Measurements from ENCODE around the gene RBM33. TPM values are rescaled to one million over a fixed set of nuclear protein-coding genes. Genes with fewer than 3 reads are reported as not detected.
"Not testable (repeated sequence)": the region's sequence is repeated elsewhere in the genome, so short reads cannot be mapped to it uniquely, and the experiment has no call there.

The RBM33 gene
- total RNA-seq, 1 experiment from 2014 or later = 61.1 TPM

DNA sequence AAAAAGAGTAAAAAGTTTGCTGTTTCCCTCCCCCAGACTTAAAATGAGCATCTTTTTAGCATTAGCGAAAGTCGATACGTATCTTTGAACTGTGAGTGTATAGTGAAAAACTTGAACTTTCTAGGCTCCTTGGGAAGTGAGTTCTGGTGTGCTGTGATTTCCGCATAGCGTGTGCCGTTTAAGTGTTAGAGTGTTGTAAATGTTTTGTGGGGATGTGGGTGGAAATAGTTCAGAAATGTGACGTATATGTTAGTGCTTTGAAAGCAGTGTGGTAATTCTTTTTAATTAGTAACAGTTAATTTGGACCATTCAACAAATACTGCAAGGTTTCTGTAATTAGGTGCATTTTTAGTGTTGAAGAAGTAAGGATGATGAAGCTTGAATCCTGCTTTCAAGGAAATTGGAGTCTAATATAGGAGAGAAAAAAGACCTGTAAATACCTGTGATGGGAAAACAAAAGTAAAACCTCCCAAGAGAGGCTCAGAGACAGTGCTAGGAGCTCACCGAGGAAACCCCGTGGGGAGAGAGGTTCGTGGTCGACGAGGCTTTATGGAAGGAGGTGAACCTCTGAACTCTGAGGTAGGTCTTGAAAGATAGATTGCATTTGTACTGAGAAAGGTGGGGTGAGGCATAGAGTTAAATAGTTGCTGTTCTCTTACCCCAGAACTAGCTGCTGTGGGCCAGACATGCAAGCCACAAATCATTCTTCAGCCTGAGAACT, 40.8 kb downstream of the RBM33 start:
- in situ Hi-C loops (cut with HindIII; ENCODE audit: low pct_unique_long_range_greater_than_20kb, low sequenced_read_pairs) (no loop called here), intact Hi-C loops (cut with micrococcal nuclease; ENCODE audit: unreplicated experiment) (no loop called here)
- H3K4me3 ChIP-seq (ENCODE audit: low read depth in 2 of 2, low read length in 2 of 2) = no peak overlapping the region
- H3K27me3 ChIP-seq (ENCODE audit: control insufficient read depth, insufficient read depth, low read length) = no peaks in the 10 kb centered on the region
- CTCF ChIA-PET = no interaction called here
- no peaks in the 10 kb centered on the region for H3K9me3 ChIP-seq (ENCODE audit: control insufficient read depth, insufficient read depth, low read depth, low read length)
- no peak overlapping the region for H3K27ac ChIP-seq (ENCODE audit: low read length)
- POLR2A ChIA-PET = no interaction called here
- ATAC-seq (no peak), DNase-seq (ENCODE audit: low read depth, low spot score) (no peak)
- H3K36me3 ChIP-seq (ENCODE audit: control insufficient read depth, insufficient read depth, low read length) = peaks cover 5% of the 10 kb centered on the region; the same call in 1 of the 2 replicates
- TSS peak; percentile 20 for BruUV-seq (replicated peaks)
- H3K4me1 ChIP-seq (ENCODE audit: control insufficient read depth, insufficient read depth, low read length) = no peaks in the 10 kb centered on the region
- TF ChIP-seq, protein P1, sequence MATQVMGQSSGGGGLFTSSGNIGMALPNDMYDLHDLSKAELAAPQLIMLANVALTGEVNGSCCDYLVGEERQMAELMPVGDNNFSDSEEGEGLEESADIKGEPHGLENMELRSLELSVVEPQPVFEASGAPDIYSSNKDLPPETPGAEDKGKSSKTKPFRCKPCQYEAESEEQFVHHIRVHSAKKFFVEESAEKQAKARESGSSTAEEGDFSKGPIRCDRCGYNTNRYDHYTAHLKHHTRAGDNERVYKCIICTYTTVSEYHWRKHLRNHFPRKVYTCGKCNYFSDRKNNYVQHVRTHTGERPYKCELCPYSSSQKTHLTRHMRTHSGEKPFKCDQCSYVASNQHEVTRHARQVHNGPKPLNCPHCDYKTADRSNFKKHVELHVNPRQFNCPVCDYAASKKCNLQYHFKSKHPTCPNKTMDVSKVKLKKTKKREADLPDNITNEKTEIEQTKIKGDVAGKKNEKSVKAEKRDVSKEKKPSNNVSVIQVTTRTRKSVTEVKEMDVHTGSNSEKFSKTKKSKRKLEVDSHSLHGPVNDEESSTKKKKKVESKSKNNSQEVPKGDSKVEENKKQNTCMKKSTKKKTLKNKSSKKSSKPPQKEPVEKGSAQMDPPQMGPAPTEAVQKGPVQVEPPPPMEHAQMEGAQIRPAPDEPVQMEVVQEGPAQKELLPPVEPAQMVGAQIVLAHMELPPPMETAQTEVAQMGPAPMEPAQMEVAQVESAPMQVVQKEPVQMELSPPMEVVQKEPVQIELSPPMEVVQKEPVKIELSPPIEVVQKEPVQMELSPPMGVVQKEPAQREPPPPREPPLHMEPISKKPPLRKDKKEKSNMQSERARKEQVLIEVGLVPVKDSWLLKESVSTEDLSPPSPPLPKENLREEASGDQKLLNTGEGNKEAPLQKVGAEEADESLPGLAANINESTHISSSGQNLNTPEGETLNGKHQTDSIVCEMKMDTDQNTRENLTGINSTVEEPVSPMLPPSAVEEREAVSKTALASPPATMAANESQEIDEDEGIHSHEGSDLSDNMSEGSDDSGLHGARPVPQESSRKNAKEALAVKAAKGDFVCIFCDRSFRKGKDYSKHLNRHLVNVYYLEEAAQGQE (IDR thresholded peaks at IDR 0.05; ENCODE audit: insufficient read depth in 1 of 2, low read depth in 2 of 2, low read length in 1 of 2) = no peak
- TF ChIP-seq TCF7L2 (IDR thresholded peaks at IDR 0.05; ENCODE audit: low read depth, low read length) = no peak
- no peak for TF ChIP-seq POLR2AphosphoS5 (IDR thresholded peaks at IDR 0.05; ENCODE audit: low read depth, low read length)
- TF ChIP-seq SIN3A (IDR thresholded peaks at IDR 0.05; ENCODE audit: borderline replicate concordance, insufficient read depth, low read depth, low read length) = no peak
- TF ChIP-seq, protein P2, sequence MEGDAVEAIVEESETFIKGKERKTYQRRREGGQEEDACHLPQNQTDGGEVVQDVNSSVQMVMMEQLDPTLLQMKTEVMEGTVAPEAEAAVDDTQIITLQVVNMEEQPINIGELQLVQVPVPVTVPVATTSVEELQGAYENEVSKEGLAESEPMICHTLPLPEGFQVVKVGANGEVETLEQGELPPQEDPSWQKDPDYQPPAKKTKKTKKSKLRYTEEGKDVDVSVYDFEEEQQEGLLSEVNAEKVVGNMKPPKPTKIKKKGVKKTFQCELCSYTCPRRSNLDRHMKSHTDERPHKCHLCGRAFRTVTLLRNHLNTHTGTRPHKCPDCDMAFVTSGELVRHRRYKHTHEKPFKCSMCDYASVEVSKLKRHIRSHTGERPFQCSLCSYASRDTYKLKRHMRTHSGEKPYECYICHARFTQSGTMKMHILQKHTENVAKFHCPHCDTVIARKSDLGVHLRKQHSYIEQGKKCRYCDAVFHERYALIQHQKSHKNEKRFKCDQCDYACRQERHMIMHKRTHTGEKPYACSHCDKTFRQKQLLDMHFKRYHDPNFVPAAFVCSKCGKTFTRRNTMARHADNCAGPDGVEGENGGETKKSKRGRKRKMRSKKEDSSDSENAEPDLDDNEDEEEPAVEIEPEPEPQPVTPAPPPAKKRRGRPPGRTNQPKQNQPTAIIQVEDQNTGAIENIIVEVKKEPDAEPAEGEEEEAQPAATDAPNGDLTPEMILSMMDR (IDR thresholded peaks at IDR 0.05) = no peak

DNA sequence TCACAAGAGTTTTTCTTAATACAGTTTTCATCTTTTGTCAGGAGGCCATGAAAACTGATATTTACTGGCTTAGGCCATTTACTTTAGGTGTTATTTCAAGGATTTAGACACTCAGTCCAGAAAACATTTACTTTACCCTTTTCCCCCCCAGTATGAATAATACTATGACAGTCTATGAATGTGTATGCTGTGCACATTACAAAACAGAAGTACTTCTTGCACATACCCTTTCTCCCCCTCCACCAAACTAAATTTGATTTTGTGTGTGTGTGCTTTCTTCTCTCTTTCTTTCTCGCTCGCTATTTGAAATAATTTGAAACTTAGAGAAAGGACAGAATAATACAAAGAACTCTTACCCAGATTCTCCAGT, 41.3 kb downstream of the RBM33 start:
- no peaks in the 10 kb centered on the region for H3K27me3 ChIP-seq (ENCODE audit: control insufficient read depth, insufficient read depth, low read length)
- TF ChIP-seq SIN3A (IDR thresholded peaks at IDR 0.05; ENCODE audit: borderline replicate concordance, insufficient read depth, low read depth, low read length) (no peak), TCF7L2 (IDR thresholded peaks at IDR 0.05; ENCODE audit: low read depth, low read length) (no peak), POLR2AphosphoS5 (IDR thresholded peaks at IDR 0.05; ENCODE audit: low read depth, low read length) (no peak)
- TF ChIP-seq, protein P1 (IDR thresholded peaks at IDR 0.05; ENCODE audit: insufficient read depth in 1 of 2, low read depth in 2 of 2, low read length in 1 of 2) = no peak
- TF ChIP-seq, protein P2 (IDR thresholded peaks at IDR 0.05) = no peak
- no peaks in the 10 kb centered on the region for H3K4me1 ChIP-seq (ENCODE audit: control insufficient read depth, insufficient read depth, low read length)
- no peak for ATAC-seq
- POLR2A ChIA-PET = no interaction called here
- no peak overlapping the region for H3K27ac ChIP-seq (ENCODE audit: low read length)
- intact Hi-C loops (cut with micrococcal nuclease; ENCODE audit: unreplicated experiment) (no loop called here), in situ Hi-C loops (cut with HindIII; ENCODE audit: low pct_unique_long_range_greater_than_20kb, low sequenced_read_pairs) (no loop called here)
- peaks cover 5% of the 10 kb centered on the region; the same call in 1 of the 2 replicates for H3K36me3 ChIP-seq (ENCODE audit: control insufficient read depth, insufficient read depth, low read length)
- no peak overlapping the region for H3K4me3 ChIP-seq (ENCODE audit: low read depth in 2 of 2, low read length in 2 of 2)
- no TSS peak for BruUV-seq (replicated peaks)
- H3K9me3 ChIP-seq (ENCODE audit: control insufficient read depth, insufficient read depth, low read depth, low read length) = no peaks in the 10 kb centered on the region
- CTCF ChIA-PET = no interaction called here
- no peak for DNase-seq (ENCODE audit: low read depth, low spot score)

DNA sequence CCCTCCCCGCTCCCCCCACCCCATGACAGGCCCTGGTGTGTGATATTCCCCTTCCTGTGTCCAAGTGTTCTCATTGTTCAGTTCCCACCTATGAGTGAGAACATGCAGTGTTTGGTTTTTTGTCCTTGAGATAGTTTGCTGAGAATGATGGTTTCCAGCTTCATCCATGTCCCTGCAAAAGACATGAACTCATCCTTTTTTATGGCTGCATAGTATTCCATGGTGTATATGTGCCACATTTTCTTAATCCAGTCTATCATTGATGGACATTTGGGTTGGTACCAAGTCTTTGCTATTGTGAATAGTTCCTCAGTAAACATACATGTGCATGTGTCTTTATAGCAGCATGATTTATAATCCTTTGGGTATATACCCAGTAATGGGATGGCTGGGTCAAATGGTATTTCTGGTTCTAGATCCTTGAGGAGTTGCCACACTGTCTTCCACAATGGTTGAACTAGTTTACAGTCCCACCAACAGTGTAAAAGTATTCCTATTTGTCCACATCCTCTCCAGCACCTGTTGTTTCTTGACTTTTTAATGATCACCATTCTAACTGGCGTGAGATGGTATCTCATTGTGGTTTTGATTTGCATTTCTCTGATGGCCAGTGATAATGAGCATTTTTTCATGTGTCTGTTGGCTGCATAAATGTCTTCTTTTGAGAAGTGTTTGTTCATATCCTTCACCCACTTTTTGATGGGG, 42.3 kb downstream of the RBM33 start:
- DNase-seq (ENCODE audit: low read depth, low spot score); H3K4me1 ChIP-seq (ENCODE audit: control insufficient read depth, insufficient read depth, low read length); H3K27me3 ChIP-seq (ENCODE audit: control insufficient read depth, insufficient read depth, low read length); POLR2A ChIA-PET; CTCF ChIA-PET; ATAC-seq; H3K4me3 ChIP-seq (ENCODE audit: low read depth in 2 of 2, low read length in 2 of 2); H3K36me3 ChIP-seq (ENCODE audit: control insufficient read depth, insufficient read depth, low read length); in situ Hi-C loops (cut with HindIII; ENCODE audit: low pct_unique_long_range_greater_than_20kb, low sequenced_read_pairs); intact Hi-C loops (cut with micrococcal nuclease; ENCODE audit: unreplicated experiment); BruUV-seq (replicated peaks); H3K9me3 ChIP-seq (ENCODE audit: control insufficient read depth, insufficient read depth, low read depth, low read length); H3K27ac ChIP-seq (ENCODE audit: low read length): not testable (repeated sequence)
